HFF-Myc (cell line): ENCODE results near the gene PGBD5.

Experiments
- DNase-seq: peaks from one replicate; pipeline ENCODE4 v3.0.0-alpha.2; 2011; ENCODE audit warnings: low read depth; ENCODE audit errors: extremely low read depth
- H3K4me3 ChIP-seq: replicated peaks from 2 replicates; pipeline ENCODE4 v1.5.1; 2011; ENCODE audit warnings: low read depth, mild to moderate bottlenecking, control low read depth, low read length
- CTCF ChIP-seq: IDR thresholded peaks from 2 replicates; pipeline ENCODE4 v1.5.1; 2012; ENCODE audit warnings: mild to moderate bottlenecking, low read depth, low read length, control low read depth; ENCODE audit errors: missing control alignments

Gene PGBD5

GRCh38 chr1:230441183-230442029 lies 15.3 kb upstream of the PGBD5 start:
- TF ChIP-seq CTCF, result no peak
- no peak for DNase-seq
- no peak overlapping the region for H3K4me3 ChIP-seq

GRCh38 chr1:230435108-230435507 lies 9.0 kb upstream of the PGBD5 start:
- H3K4me3 ChIP-seq, result no peak overlapping the region
- DNase-seq, result no peak
- TF ChIP-seq CTCF, result no peak

GRCh38 chr1:230431527-230431926 lies 5.4 kb upstream of the PGBD5 start:
- H3K4me3 ChIP-seq, result no peak overlapping the region
- DNase-seq, result no peak
- no peak for TF ChIP-seq CTCF

- H3K4me3 ChIP-seq, result no peak overlapping the region
- DNase-seq, result no peak
- TF ChIP-seq CTCF, result no peak
Observed at GRCh38 chr1:230430499-230430898, 4.4 kb upstream of the PGBD5 start.

GRCh38 chr1:230429067-230429735 lies 3.1 kb upstream of the PGBD5 start:
- H3K4me3 ChIP-seq, result no peak overlapping the region
- TF ChIP-seq CTCF, result no peak
- DNase-seq, result no peak

GRCh38 chr1:230427981-230428380 lies 1.8 kb upstream of the PGBD5 start:
- no peak overlapping the region for H3K4me3 ChIP-seq
- no peak for TF ChIP-seq CTCF
- no peak for DNase-seq
